AG09309 (cell line): Measurements from ENCODE around the gene SIAH2.
A peak's percentile ranks its signal among the peaks of the same experiment; 100 is the strongest.

Source experiments
- DNase-seq: peaks from one replicate; pipeline ENCODE4 v3.0.0-alpha.2; 2010; ENCODE audit warnings: low read depth
- H3K4me3 ChIP-seq: 2 replicates; pipeline ENCODE4 v1.5.1; 2011; ENCODE audit warnings: mild to moderate bottlenecking, low read depth, low read length, moderate library complexity; ENCODE audit not compliant: control insufficient read depth
- TF ChIP-seq, protein P1 (sequence below): IDR thresholded peaks from 2 replicates; pipeline ENCODE4 v1.5.1; 2011; ENCODE audit warnings: mild to moderate bottlenecking, low read depth, low read length, inconsistent platforms; ENCODE audit not compliant: insufficient read depth, control insufficient read depth; ENCODE audit errors: missing control alignments

Gene SIAH2

DNA sequence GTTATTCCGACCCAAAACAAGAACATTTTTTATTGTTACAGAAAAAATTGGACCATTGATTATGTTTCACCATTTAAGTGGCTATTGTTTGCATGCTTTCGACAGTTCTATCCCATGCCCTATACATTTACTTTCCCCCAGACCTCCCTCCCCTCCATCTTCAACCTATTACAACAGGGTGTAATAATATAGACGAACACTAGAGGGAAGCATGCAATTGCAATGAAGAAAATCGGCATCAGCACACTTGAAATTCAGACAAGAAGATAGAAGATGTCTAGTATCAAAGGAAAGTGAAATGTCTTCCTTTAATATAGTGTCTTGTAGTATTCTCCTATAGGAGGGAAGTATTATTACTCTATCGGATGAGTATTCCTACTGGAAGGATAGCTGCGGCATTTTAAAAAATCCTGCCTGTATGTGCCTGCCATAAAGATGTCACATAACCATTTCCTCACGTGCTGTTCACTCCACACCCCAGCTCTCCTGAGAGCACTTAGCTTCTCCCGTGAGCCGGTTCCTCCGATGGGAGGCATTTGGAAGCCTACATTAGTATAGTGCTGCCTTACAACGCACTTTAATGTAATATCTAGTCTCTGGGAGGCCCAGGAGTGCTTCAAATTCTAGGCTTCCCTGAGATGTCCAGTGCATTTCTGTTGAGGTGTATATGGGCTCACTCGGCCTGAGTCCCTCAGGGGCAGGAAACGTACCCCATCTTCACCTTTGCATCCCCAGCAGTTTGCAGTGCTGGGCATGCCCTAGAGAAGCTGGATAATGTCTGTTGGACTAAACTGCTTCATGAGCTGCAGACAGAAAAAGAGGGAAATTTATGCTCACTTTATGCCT is 41.5 kb downstream of the SIAH2 start:
- no peak for DNase-seq
- TF ChIP-seq, protein P1, sequence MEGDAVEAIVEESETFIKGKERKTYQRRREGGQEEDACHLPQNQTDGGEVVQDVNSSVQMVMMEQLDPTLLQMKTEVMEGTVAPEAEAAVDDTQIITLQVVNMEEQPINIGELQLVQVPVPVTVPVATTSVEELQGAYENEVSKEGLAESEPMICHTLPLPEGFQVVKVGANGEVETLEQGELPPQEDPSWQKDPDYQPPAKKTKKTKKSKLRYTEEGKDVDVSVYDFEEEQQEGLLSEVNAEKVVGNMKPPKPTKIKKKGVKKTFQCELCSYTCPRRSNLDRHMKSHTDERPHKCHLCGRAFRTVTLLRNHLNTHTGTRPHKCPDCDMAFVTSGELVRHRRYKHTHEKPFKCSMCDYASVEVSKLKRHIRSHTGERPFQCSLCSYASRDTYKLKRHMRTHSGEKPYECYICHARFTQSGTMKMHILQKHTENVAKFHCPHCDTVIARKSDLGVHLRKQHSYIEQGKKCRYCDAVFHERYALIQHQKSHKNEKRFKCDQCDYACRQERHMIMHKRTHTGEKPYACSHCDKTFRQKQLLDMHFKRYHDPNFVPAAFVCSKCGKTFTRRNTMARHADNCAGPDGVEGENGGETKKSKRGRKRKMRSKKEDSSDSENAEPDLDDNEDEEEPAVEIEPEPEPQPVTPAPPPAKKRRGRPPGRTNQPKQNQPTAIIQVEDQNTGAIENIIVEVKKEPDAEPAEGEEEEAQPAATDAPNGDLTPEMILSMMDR, result peak; percentile 74
- no peak overlapping the region for H3K4me3 ChIP-seq

DNA sequence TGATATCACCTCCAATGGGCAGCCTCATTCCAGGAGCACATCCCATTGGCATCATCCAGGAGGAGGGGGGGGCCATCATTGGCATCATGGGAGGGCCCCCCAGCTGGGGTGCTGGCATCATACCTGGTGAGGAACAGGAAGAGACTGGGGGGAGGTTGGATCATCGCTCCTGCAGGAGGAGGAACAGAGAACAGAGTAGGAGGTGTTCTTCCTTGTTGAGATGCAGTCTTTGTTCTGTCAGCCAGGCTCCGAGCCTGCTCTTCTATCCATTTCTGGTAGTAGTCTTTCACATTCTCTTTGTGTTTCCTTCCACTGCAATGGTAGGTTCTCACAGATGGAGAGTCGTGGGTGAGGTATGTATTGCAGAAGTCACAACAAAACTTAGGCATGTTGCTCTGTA is 42.5 kb downstream of the SIAH2 start:
- TF ChIP-seq, protein P1, result no peak
- H3K4me3 ChIP-seq, result no peak overlapping the region
- DNase-seq, result no peak

DNA sequence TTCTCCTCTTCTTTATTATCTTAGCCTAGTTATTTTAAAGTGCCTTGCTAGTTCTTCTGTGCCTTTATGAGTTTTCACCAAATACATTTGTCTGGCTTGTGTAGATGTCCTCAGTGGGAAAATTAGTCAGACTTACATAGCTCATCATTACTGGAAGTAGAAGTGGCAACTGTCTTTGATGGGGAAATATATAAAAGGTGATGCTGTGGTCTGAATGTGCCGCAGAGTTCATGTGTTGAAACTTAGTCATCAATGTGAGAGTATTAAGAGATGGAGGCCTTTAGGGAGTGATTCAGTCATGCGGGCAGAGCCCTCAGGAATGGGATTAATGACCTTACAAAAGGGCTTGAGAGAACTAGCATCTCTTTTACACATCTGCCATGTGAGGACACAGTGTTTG is 52.9 kb downstream of the SIAH2 start:
- DNase-seq, result no peak
- H3K4me3 ChIP-seq, result no peak overlapping the region
- TF ChIP-seq, protein P1, result no peak

DNA sequence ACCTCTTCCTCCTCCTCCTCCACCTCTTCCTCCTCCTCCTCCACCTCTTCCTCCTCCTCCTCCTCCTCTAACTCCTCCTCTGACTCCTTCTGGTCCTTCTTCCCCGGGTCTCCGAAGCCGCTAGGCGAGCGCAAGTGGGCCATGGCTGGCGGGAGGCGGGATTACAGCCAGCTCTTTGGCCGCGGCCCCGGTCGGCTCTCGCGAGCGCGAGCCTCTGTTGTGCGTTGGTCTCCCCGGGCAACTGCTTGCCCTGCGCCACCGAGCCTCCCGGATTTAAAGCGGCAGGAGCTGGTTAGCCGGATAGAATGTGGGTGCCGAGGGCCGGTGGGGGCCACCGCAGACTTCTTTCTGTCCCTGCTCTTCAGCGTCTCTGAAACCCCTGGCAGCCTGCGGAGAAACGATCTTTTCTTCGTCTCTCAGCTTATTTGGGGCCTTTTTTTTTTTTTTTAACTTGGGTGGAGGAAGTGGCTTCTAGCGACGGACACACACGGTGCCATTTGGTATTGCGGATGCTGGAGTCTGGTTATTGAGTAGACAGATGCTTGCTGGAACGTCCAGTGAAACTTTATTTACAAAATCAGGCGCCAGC is 59.1 kb downstream of the SIAH2 start, which contains the start of gene ERICH6:
TSS of gene ERICH6 (minus strand) at position 165 of the 589 bp plus-strand sequence. CDS start at position 143, 22 bp downstream.
- DNase-seq, result peak; percentile 48
- TF ChIP-seq, protein P1, result peak; percentile 15
- peak within 1 kb of the TSS; percentile 69 for H3K4me3 ChIP-seq

DNA sequence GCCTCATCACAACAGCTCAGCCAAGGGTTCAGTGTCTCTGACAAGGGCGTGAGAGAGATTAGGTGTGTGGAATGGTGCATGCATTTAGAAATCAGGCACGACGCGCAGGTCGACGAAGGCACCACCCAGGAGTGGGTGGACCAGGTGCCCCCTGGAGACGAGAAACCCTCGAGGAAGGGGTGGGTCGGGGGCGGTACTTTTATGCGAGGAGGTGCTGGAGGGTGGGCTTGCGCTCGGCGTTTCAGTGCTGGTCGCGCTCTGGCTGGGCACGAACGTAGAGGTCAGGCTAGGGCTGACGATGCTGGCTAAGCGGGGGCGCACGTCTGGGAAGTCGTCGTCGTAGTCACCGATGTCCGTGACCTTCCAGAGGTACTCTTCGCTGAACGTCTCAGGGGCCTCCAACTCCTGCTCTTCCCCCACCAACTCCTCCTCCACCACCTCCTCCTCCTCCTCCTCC is 59.6 kb downstream of the SIAH2 start:
- no peak for DNase-seq
- H3K4me3 ChIP-seq, result peak overlapping the region; percentile 69
- TF ChIP-seq, protein P1, result no peak

DNA sequence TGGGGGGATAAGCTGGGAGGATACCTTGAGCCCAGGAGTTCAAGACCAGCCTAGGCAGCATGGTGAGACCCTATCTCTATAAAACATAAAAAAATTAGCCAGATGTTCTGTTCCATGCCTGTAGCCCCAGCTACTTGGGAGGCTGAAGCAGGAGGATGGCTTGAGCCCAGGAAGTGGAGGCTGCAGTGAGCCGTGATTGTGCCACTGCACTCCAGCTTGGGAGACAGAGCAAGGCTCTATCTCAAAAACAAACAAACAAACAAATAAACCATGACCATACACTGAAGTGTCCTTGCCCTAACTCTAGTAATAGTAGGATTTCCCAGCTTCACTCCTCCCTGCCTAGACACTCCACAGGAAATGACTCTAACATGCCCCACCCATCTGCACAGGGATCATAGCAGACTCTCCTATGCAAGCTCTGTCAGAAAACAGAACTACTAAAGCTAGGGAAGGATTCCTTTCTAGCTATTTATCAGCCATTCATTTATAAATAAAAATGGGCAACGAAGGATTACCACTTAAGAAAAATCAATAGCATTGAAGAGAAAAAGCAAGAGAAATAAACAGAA is 63.8 kb downstream of the SIAH2 start:
- DNase-seq, result no peak
- H3K4me3 ChIP-seq, result no peak overlapping the region
- TF ChIP-seq, protein P1, result no peak
